Trophoblast cell (in vitro differentiated cells and primary cell): ENCODE measurements around the gene ZNF438.
"Not testable (repeated sequence)": the region's sequence is repeated elsewhere in the genome, so short reads cannot be mapped to it uniquely, and the experiment has no call there.

ENCODE experiments used
- DNase-seq, 2 donors: peaks; one replicate each; pipeline ENCODE4 v3.0.0-alpha.2; 2016
- H2AFZ ChIP-seq: 2 replicates; pipeline ENCODE4 v1.6.1; 2013; ENCODE audit warnings: low read length, moderate library complexity, mild to moderate bottlenecking; ENCODE audit not compliant: insufficient read depth, poor library complexity
- H2AK5ac ChIP-seq: 2 replicates; pipeline ENCODE4 v1.6.1; 2013; ENCODE audit warnings: mild to moderate bottlenecking, low read length
- H2BK120ac ChIP-seq: 2 replicates; pipeline ENCODE4 v1.6.1; 2013; ENCODE audit warnings: low read length, mild to moderate bottlenecking, moderate library complexity; ENCODE audit not compliant: insufficient read depth, poor library complexity
- H2BK12ac ChIP-seq: 2 replicates; pipeline ENCODE4 v1.6.1; 2013; ENCODE audit warnings: mild to moderate bottlenecking, low read length, moderate library complexity
- H2BK5ac ChIP-seq: 2 replicates; pipeline ENCODE4 v1.6.1; 2013; ENCODE audit warnings: low read length, low read depth, moderate library complexity, mild to moderate bottlenecking; ENCODE audit not compliant: poor library complexity
- H3K14ac ChIP-seq: 2 replicates; pipeline ENCODE4 v1.6.1; 2013; ENCODE audit warnings: mild to moderate bottlenecking, low read length
- H3K18ac ChIP-seq: 2 replicates; pipeline ENCODE4 v1.6.1; 2013; ENCODE audit warnings: mild to moderate bottlenecking, low read length
- H3K23ac ChIP-seq: 2 replicates; pipeline ENCODE4 v1.6.1; 2013; ENCODE audit warnings: low read length
- H3K27ac ChIP-seq: 2 replicates; pipeline ENCODE4 v1.5.1; 2013; ENCODE audit warnings: low read depth, mild to moderate bottlenecking, inconsistent platforms, low read length, moderate library complexity
- H3K27me3 ChIP-seq: 2 replicates; pipeline ENCODE4 v1.6.1; 2013; ENCODE audit warnings: inconsistent platforms, mild to moderate bottlenecking, low read length, moderate library complexity; ENCODE audit not compliant: insufficient read depth
- H3K36me3 ChIP-seq, 2 experiments: 1 replicate in 1 of 2; 2 replicates in 1 of 2; pipeline ENCODE4 v1.6.1; 2013; ENCODE audit warnings: low read length in 2 of 2, mild to moderate bottlenecking in 2 of 2, moderate library complexity in 1 of 2; ENCODE audit not compliant: insufficient read depth in 2 of 2, control insufficient read depth in 1 of 2
- H3K4ac ChIP-seq: 2 replicates; pipeline ENCODE4 v1.6.1; 2013; ENCODE audit warnings: low read depth, mild to moderate bottlenecking, low read length, moderate library complexity
- H3K4me1 ChIP-seq, 2 experiments: 1 replicate in 1 of 2; 2 replicates in 1 of 2; pipeline ENCODE4 v1.6.1; 2013; ENCODE audit warnings: low read length in 2 of 2, mild to moderate bottlenecking in 2 of 2, moderate library complexity in 1 of 2; ENCODE audit not compliant: insufficient read depth in 2 of 2, control insufficient read depth in 1 of 2
- H3K4me2 ChIP-seq: 2 replicates; pipeline ENCODE4 v1.6.1; 2013; ENCODE audit warnings: inconsistent platforms, mild to moderate bottlenecking, low read length, moderate library complexity
- H3K4me3 ChIP-seq: 2 replicates; pipeline ENCODE4 v1.5.1; 2013; ENCODE audit warnings: mild to moderate bottlenecking, low read depth, low read length, inconsistent platforms
- H3K79me1 ChIP-seq: one replicate; pipeline ENCODE4 v1.6.1; 2013; ENCODE audit warnings: low read length
- H3K79me2 ChIP-seq: 2 replicates; pipeline ENCODE4 v1.6.1; 2013; ENCODE audit warnings: low read length, mild to moderate bottlenecking; ENCODE audit not compliant: control insufficient read depth, insufficient read depth, poor library complexity
- H3K9ac ChIP-seq: 2 replicates; pipeline ENCODE4 v1.6.1; 2013; ENCODE audit warnings: mild to moderate bottlenecking, low read length
- H3K9me3 ChIP-seq: 2 replicates; pipeline ENCODE4 v1.6.1; 2013; ENCODE audit warnings: low read depth, mild to moderate bottlenecking, control low read depth, inconsistent platforms, low read length; ENCODE audit not compliant: insufficient read depth
- H4K12ac ChIP-seq: 2 replicates; pipeline ENCODE4 v1.6.1; 2013; ENCODE audit warnings: low read depth, mild to moderate bottlenecking, low read length, moderate library complexity
- H4K8ac ChIP-seq: 2 replicates; pipeline ENCODE4 v1.6.1; 2013; ENCODE audit warnings: low read depth, mild to moderate bottlenecking, low read length, moderate library complexity
- H4K91ac ChIP-seq: one replicate; pipeline ENCODE4 v1.6.1; 2013; ENCODE audit warnings: low read depth, mild to moderate bottlenecking, low read length, moderate library complexity
- WGBS: extraction: QIAGEN DNeasy Blood & Tissue Kit; methylation state at CpG from one replicate; pipeline ENCODE4 v1.1.7; 2013; ENCODE audit warnings: missing lambda C conversion rate; ENCODE audit not compliant: insufficient read length, insufficient coverage; ENCODE audit errors: extremely low coverage; 5-methylcytosine and 5-hydroxymethylcytosine counted together

ZNF438 gene

DNA sequence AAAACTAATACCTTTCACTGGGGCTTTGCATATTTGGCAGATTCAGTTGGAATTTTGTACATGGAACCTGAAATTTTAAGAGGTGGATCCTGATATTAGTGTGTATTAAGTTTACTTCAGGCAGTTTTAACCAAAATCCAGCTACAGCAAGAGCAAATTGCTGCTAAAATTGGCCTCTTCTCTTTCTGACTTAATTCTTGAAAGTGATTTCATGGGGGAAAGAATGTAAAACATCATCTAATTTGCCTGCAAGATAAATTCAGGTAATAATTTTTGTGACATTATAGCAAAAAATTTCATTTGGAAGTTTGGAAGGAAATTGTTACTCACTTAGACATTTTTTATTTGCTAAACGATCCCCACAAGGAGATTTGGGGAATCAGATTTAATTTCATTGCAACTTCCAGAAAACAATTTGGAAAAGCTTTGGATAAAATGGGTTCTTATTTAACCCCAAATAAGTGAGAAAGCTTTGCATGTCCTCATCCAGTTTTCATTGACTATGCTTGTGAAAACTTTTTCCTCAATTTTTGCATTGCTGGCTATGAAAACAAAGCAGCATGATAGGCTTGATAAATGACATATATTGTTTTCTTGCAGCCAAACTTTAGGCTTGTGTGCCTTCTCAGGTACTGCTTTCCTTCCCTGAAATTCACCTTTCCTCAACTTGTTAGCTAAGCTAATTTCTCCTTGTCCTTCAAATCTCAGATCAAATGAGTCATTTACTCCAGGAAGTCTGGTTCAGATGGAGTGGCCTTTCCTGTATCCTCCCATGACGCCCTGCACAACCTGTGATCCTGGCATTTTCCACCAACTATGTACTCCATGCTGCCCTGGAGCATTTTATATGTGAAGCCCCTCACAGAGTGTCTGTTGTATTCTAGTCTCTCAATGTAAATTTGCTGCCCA lies 27.4 kb upstream of the ZNF438 start:
- H3K79me1 ChIP-seq, result no peaks in the 10 kb centered on the region
- H4K8ac ChIP-seq, result no peak overlapping the region
- H3K14ac ChIP-seq, result no peak overlapping the region
- H4K12ac ChIP-seq, result no peak overlapping the region
- H2BK5ac ChIP-seq, result no peak overlapping the region
- no peak overlapping the region for H3K9ac ChIP-seq
- H3K36me3 ChIP-seq, result no peaks in the 10 kb centered on the region
- H2AK5ac ChIP-seq, result no peak overlapping the region
- H3K27me3 ChIP-seq, result no peaks in the 10 kb centered on the region
- H2BK12ac ChIP-seq, result no peak overlapping the region
- H3K9me3 ChIP-seq, result peaks cover 1% of the 10 kb centered on the region
- H3K27ac ChIP-seq, result no peak overlapping the region
- H2BK120ac ChIP-seq, result no peak overlapping the region
- no peak overlapping the region for H3K4ac ChIP-seq
- no CpG with 5 or more reads among the region's 2 CpGs for WGBS
- no peak overlapping the region for H3K23ac ChIP-seq
- H4K91ac ChIP-seq, result no peak overlapping the region
- H3K4me3 ChIP-seq, result no peak overlapping the region
- H3K79me2 ChIP-seq, result no peaks in the 10 kb centered on the region
- peaks cover 1 to 5% of the 10 kb centered on the region in 2 experiments for H3K4me1 ChIP-seq
- no peak overlapping the region for H3K4me2 ChIP-seq
- no peak overlapping the region for H2AFZ ChIP-seq
- H3K18ac ChIP-seq, result no peak overlapping the region
- DNase-seq, result no peak

DNA sequence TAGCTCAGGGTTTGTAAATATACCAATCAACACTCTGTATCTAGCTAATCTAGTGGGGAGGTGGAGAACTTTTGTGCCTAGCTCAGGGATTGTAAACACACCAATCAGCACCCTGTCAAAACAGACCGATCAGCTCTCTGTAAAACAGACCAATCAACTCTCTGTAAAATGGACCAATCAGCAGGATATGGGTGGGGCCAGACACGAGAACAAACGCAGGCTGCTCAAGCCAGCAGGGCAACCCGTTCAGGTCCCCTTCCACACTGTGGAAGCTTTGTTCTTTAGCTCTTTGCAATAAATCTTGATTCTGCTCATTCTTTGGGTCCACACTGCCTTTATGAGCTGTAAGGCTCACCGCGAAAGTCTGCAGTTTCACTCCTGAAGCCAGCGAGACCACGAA lies 25.0 kb upstream of the ZNF438 start:
- H3K4ac ChIP-seq, H3K23ac ChIP-seq, H2BK120ac ChIP-seq, H2BK5ac ChIP-seq, H3K14ac ChIP-seq, H3K27ac ChIP-seq, H4K91ac ChIP-seq, H3K9me3 ChIP-seq, H2AK5ac ChIP-seq, H2AFZ ChIP-seq, H3K9ac ChIP-seq, H2BK12ac ChIP-seq, H3K4me1 ChIP-seq, H4K12ac ChIP-seq, H3K79me1 ChIP-seq, H3K4me2 ChIP-seq, H3K27me3 ChIP-seq, H4K8ac ChIP-seq, DNase-seq, H3K4me3 ChIP-seq, H3K36me3 ChIP-seq, H3K18ac ChIP-seq, H3K79me2 ChIP-seq: not testable (repeated sequence)
- WGBS, result no CpG with 5 or more reads among the region's 8 CpGs

DNA sequence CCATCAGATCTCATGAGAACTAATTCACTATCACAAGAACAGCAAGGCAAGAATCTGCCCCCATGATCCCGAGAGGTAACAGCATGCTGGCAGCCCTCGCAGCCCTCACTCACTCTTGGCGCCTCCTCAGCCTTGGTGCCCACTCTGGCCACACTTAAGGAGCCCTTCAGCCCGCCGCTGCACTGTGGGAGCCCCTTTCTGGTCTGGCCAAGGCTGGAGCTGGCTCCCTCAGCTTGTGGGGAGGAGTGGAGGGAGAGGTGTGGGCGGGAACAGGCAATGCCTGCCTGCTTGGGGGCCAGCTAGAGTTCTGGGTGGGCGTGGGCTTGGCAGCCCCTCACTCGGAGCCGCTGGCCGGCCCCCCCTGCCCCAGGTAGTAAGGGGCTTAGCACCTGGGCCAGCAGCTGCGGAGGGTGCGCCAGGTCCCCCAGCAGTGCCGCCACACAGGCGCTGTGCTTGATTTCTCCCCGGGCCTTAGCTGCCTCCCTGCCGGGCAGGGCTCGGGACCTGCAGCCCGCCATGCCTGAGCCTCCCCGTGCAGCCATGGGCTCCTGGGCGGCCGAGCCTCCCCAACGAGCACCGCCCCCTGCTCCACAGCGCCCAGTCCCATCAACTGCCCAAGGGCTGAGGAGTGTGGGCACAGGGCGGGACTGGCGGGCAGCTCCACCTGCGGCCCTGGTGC lies 24.0 kb upstream of the ZNF438 start:
- H3K4ac ChIP-seq, result no peak overlapping the region
- H3K79me1 ChIP-seq, result no peaks in the 10 kb centered on the region
- no peak overlapping the region for H3K23ac ChIP-seq
- H2AK5ac ChIP-seq, result no peak overlapping the region
- H3K4me2 ChIP-seq, result no peak overlapping the region
- H3K27me3 ChIP-seq, result no peaks in the 10 kb centered on the region
- H3K9ac ChIP-seq, result no peak overlapping the region
- H4K12ac ChIP-seq, result no peak overlapping the region
- no peak overlapping the region for H2BK5ac ChIP-seq
- H3K14ac ChIP-seq, result no peak overlapping the region
- no peak overlapping the region for H2BK120ac ChIP-seq
- H3K18ac ChIP-seq, result no peak overlapping the region
- H3K79me2 ChIP-seq, result no peaks in the 10 kb centered on the region
- H3K36me3 ChIP-seq, result no peaks in the 10 kb centered on the region
- no peaks in the 10 kb centered on the region for H3K4me1 ChIP-seq
- no peak for DNase-seq
- H3K9me3 ChIP-seq, result peaks cover 1% of the 10 kb centered on the region
- no peak overlapping the region for H4K8ac ChIP-seq
- no CpG with 5 or more reads among the region's 27 CpGs for WGBS
- H3K27ac ChIP-seq, result no peak overlapping the region
- H2AFZ ChIP-seq, result no peak overlapping the region
- no peak overlapping the region for H4K91ac ChIP-seq
- no peak overlapping the region for H3K4me3 ChIP-seq
- no peak overlapping the region for H2BK12ac ChIP-seq

GRCh38 chr10:31051703-31052102 lies 20.0 kb upstream of the ZNF438 start:
- Histone ChIP-seq H3K79me1 (no peaks in the 10 kb centered on the region), H3K4ac (no peak overlapping the region), H3K14ac (no peak overlapping the region), H3K27ac (no peak overlapping the region), H2BK120ac (no peak overlapping the region), H4K8ac (no peak overlapping the region), H2AFZ (no peak overlapping the region), H3K4me2 (no peak overlapping the region), H3K9ac (no peak overlapping the region), H2AK5ac (no peak overlapping the region), H3K4me3 (no peak overlapping the region), H4K12ac (no peak overlapping the region), H3K9me3 (peaks cover 1% of the 10 kb centered on the region), H2BK5ac (no peak overlapping the region), H3K27me3 (no peaks in the 10 kb centered on the region), H3K23ac (no peak overlapping the region), H3K36me3 (no peaks in the 10 kb centered on the region), H3K18ac (no peak overlapping the region), H3K79me2 (no peaks in the 10 kb centered on the region), H2BK12ac (no peak overlapping the region), H4K91ac (no peak overlapping the region), H3K4me1 (no peaks in the 10 kb centered on the region)
- no CpG with 5 or more reads among the region's 4 CpGs for WGBS
- DNase-seq, result peak in 1 of 2 donors; percentile 49
